GM13976 (cell line): ENCODE data around the gene NOTCH4.

Source experiments
- DNase-seq: peaks from one replicate; pipeline ENCODE4 v3.0.0; 2012; ENCODE audit warnings: low spot score
- CTCF ChIP-seq: IDR thresholded peaks from 2 replicates; pipeline ENCODE4 v1.5.1; 2012; ENCODE audit warnings: borderline replicate concordance, mild to moderate bottlenecking; ENCODE audit not compliant: insufficient read depth; ENCODE audit errors: extremely low read depth, missing control alignments, control extremely low read depth
- in situ Hi-C: fragments of 300-500 bp; cut with MboI; formaldehyde crosslinking; loops from one replicate; pipeline ENCODE4 v1.12.0; 2022; ENCODE audit warnings: low sequenced_read_pairs, mixed read lengths, inconsistent platforms; ENCODE audit not compliant: unreplicated experiment

NOTCH4 gene

GRCh38 chr6:32184084-32184640 is 39.7 kb downstream of the NOTCH4 start, which contains the start of gene AGER:
Gene AGER, minus strand, starts transcription at chr6:32184253. Its CDS starts 31 bp downstream, at chr6:32184222.
- DNase-seq, result no peak
- in situ Hi-C loops, result no loop called here
- no peak for TF ChIP-seq CTCF

DNA sequence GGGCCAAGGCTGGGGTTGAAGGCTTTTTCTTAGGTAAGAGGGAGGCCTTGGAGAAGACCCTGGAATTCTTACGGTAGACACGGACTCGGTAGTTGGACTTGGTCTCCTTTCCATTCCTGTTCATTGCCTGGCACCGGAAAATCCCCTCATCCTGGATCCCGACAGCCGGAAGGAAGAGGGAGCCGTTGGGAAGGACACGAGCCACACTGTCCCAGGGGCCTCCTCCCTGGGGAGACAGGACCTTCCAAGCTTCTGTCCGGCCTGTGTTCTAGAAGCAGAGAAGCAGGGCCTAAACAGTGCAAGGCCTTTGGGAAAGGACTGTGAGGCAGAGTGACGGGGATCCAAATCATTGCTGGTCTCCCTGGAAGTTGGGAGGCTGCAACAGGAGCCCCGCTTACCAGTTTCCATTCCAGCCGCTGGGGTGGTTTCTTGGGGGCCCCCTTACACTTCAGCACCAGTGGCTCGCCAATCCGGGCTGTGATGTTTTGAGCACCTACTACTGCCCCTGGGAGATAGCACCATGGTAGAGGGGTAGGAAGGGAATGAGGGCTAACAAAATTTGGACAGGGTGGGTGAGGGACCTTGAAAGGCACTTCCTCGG is 40.3 kb downstream of the NOTCH4 start:
- in situ Hi-C loops, result no loop called here

DNA sequence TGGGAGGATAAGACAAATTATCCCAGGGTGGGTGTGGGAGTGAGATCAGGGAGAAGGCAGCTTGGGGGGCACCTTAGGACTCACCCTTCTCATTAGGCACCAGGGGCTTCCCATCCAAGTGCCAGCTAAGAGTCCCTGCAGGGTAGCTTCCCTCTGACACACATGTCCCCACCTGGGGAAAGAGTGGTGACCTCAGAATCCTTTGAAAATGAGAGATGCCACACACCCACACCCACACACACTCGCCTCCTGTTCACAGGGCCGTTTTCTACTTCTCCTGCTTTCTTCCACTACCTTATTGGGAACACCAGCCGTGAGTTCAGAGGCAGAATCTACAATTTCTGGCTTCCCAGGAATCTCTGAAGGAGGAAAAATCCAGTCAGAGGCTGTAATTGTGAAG is 40.8 kb downstream of the NOTCH4 start:
- DNase-seq, result no peak
- TF ChIP-seq CTCF, result no peak
- in situ Hi-C loops, result no loop called here

More for the DNA sequence above, 40.3 kb downstream of the NOTCH4 start:
- DNase-seq, result no peak
- TF ChIP-seq CTCF, result no peak

DNA sequence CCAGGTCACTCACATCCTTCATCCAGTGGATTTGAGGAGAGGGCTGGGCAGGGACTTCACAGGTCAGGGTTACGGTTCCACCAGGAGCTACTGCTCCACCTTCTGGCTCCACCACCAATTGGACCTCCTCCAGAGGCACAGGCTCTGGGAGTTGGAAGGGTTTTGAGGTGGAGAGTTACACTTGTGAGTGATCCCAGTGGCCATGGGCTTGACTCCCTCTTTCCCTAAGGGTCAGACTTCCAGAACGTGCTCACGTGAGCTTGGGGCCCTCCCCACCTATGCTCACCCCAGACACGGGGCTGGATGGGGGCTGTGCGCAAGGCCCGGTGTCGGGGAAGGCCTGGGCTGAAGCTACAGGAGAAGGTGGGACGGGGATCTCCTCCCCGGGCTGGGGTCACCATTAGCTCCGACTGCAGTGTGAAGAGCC is 41.3 kb downstream of the NOTCH4 start:
- DNase-seq, result no peak
- no peak for TF ChIP-seq CTCF
- in situ Hi-C loops, result no loop called here

- in situ Hi-C loops, result no loop called here
- no peak for TF ChIP-seq CTCF
- DNase-seq, result no peak
Measured at GRCh38 chr6:32181915-32182529, 41.8 kb downstream of the NOTCH4 start.

DNA sequence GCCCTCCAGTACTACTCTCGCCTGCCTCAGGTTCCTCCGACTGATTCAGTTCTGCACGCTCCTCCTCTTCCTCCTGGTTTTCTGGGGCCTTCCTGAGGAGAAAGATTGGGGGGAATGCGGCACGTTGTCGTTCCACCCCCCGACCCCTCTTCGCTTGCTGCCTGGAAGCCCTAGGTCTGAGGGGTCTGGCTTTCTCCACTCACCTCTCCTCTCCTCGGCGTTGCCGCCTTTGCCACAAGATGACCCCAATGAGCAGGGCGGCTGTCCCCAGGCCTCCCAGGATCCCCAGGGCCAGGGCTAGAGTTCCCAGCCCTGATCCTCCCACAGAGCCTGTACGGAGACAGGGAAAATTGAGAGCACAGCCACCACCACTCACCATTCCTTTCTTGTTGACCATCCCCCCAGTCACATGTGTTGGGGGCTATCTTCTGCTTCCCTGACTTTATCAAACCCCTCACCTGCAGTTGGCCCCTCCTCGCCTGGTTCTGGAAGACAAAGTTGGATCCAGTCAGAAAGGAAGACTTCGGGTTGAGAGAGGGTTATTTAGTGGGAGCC is 42.6 kb downstream of the NOTCH4 start:
- in situ Hi-C loops, result no loop called here
- no peak for DNase-seq
- TF ChIP-seq CTCF, result no peak
